Liver (tissue), 9 donors: ENCODE measurements around the gene NUDT13. TPM values are rescaled to one million over a fixed set of nuclear protein-coding genes. Genes with fewer than 3 reads are reported as not detected.

Experiments
- DNase-seq: peaks from one replicate; pipeline ENCODE4 v3.0.0-alpha.2; 2017; ENCODE audit warnings: low spot score
- H3K27ac ChIP-seq, 2 donors: one replicate each; pipeline ENCODE4 v1.7.0; 2013; ENCODE audit warnings: inconsistent platforms in 2 of 2, low read length in 2 of 2, control low read depth in 1 of 2, low read depth in 1 of 2, mild to moderate bottlenecking in 1 of 2
- H3K27me3 ChIP-seq, 4 donors: one replicate each; pipeline versions ENCODE4 v1.6.1 to v1.7.0; 2013; ENCODE audit warnings: low read length in 3 of 4, inconsistent platforms in 1 of 4, mild to moderate bottlenecking in 1 of 4, moderate library complexity in 1 of 4; ENCODE audit not compliant: control insufficient read depth in 4 of 4, insufficient read depth in 4 of 4
- H3K36me3 ChIP-seq, 4 donors: one replicate each; pipeline versions ENCODE4 v1.6.1 to v1.7.0; 2013; ENCODE audit warnings: low read length in 3 of 4, mild to moderate bottlenecking in 3 of 4, low read depth in 1 of 4, moderate library complexity in 1 of 4; ENCODE audit not compliant: control insufficient read depth in 4 of 4, insufficient read depth in 3 of 4
- H3K4me1 ChIP-seq, 4 donors: one replicate each; pipeline versions ENCODE4 v1.6.1 to v1.7.0; 2013; ENCODE audit warnings: low read length in 3 of 4, mild to moderate bottlenecking in 3 of 4, moderate library complexity in 1 of 4; ENCODE audit not compliant: control insufficient read depth in 4 of 4, insufficient read depth in 4 of 4
- H3K4me3 ChIP-seq, 3 donors: one replicate each; pipeline versions ENCODE4 v1.6.1 to v1.7.0; 2013; ENCODE audit warnings: low read length in 3 of 3, control low read depth in 1 of 3, low read depth in 1 of 3, mild to moderate bottlenecking in 1 of 3
- H3K9ac ChIP-seq, 2 donors: one replicate each; pipeline ENCODE4 v1.7.0; 2013; ENCODE audit warnings: low read length in 2 of 2, mild to moderate bottlenecking in 2 of 2, moderate library complexity in 2 of 2, control low read depth in 1 of 2, low read depth in 1 of 2
- H3K9me3 ChIP-seq, 4 donors: one replicate each; pipeline versions ENCODE4 v1.6.1 to v1.7.0; 2013; ENCODE audit warnings: low read length in 3 of 4; ENCODE audit not compliant: control insufficient read depth in 4 of 4
- EGR1 ChIP-seq, 2 donors: IDR thresholded peaks; 2 replicates each; pipeline ENCODE4 v1.6.1; 2016 to 2018; ENCODE audit warnings: antibody characterized with exemption in 2 of 2, low read depth in 2 of 2
- FOXA1 ChIP-seq: IDR thresholded peaks from 2 replicates; pipeline ENCODE4 v1.6.1; 2016; ENCODE audit warnings: antibody characterized with exemption
- FOXA2 ChIP-seq: IDR thresholded peaks from 2 replicates; pipeline ENCODE4 v1.6.1; 2016; ENCODE audit warnings: antibody characterized with exemption
- GABPA ChIP-seq, 2 donors: IDR thresholded peaks in 1 of 2; conservative IDR thresholded peaks in 1 of 2; 2 replicates each; pipeline ENCODE4 v1.6.1; 2016; ENCODE audit warnings: antibody characterized with exemption in 2 of 2, mild to moderate bottlenecking in 1 of 2, moderate library complexity in 1 of 2
- HNF4A ChIP-seq, 2 donors: conservative IDR thresholded peaks; 2 replicates each; pipeline ENCODE4 v1.6.1; 2016; ENCODE audit warnings: antibody characterized with exemption in 2 of 2, mild to moderate bottlenecking in 2 of 2
- HNF4G ChIP-seq: IDR thresholded peaks from 2 replicates; pipeline ENCODE4 v1.6.1; 2016; ENCODE audit warnings: antibody characterized with exemption
- JUND ChIP-seq, 2 donors: IDR thresholded peaks; 2 replicates each; pipeline ENCODE4 v1.6.1; 2016; ENCODE audit warnings: antibody characterized with exemption in 2 of 2
- NR2F2 ChIP-seq: IDR thresholded peaks from 2 replicates; pipeline ENCODE4 v1.6.1; 2016; ENCODE audit warnings: antibody characterized with exemption
- RAD21 ChIP-seq, 2 donors: IDR thresholded peaks; 2 replicates each; pipeline ENCODE4 v1.6.1; 2016; ENCODE audit warnings: antibody characterized with exemption in 2 of 2, mild to moderate bottlenecking in 2 of 2
- RXRA ChIP-seq, 2 donors: IDR thresholded peaks; 2 replicates each; pipeline ENCODE4 v1.6.1; 2017 to 2018; ENCODE audit warnings: antibody characterized with exemption in 2 of 2, mild to moderate bottlenecking in 1 of 2
- SP1 ChIP-seq: IDR thresholded peaks from 2 replicates; pipeline ENCODE4 v1.6.1; 2018; ENCODE audit warnings: antibody characterized with exemption, mild to moderate bottlenecking
- TAF1 ChIP-seq: conservative IDR thresholded peaks from 2 replicates; pipeline ENCODE4 v1.6.1; 2016; ENCODE audit warnings: antibody characterized with exemption, mild to moderate bottlenecking
- YY1 ChIP-seq: IDR thresholded peaks from 2 replicates; pipeline ENCODE4 v1.6.1; 2016; ENCODE audit warnings: antibody characterized with exemption, mild to moderate bottlenecking
- WGBS: extraction: QIAGEN DNeasy Blood & Tissue Kit; methylation state at CpG from one replicate; pipeline ENCODE4 v1.1.7; 2013; 5-methylcytosine and 5-hydroxymethylcytosine counted together
- polyA plus RNA-seq, 2 donors: library from polyadenylated mRNA; stranded (reverse) in 1 of 2; unstranded in 1 of 2; fragments of 200-250 nt in 1 of 2; fragments of >200 nt in 1 of 2; fragmentation: Nextera tagmentation in 1 of 2; extraction: Ambion mirVana in 1 of 2; gene quantifications; one replicate each; pipeline versions ENCODE4 v1.2.1 to v1.2.3, GENCODE V29; 2013 to 2015
- total RNA-seq, 2 donors: library from RNA; depleted of rRNA; stranded (reverse); fragments of >200 nt; gene quantifications; one replicate each; pipeline ENCODE4 v1.2.3, GENCODE V29; 2014
- TF ChIP-seq, protein P1 (sequence below): IDR thresholded peaks from 2 replicates; pipeline ENCODE4 v1.6.1; 2016; ENCODE audit warnings: antibody characterized with exemption
- TF ChIP-seq, protein P2 (sequence below): IDR thresholded peaks from 2 replicates; pipeline ENCODE4 v1.6.1; 2016; ENCODE audit warnings: antibody characterized with exemption
- TF ChIP-seq, protein P3 (sequence below): IDR thresholded peaks from 2 replicates; pipeline ENCODE4 v1.6.1; 2016; ENCODE audit warnings: antibody characterized with exemption
- donor health status: healthy.
- donor health status: healthy.
- donor health status: healthy.
- donor health status: healthy.
- donor health status: healthy.

The NUDT13 gene
- total and polyA plus RNA-seq, 4 donors, result 0.60 to 4.0 (median 2.4) TPM

DNA sequence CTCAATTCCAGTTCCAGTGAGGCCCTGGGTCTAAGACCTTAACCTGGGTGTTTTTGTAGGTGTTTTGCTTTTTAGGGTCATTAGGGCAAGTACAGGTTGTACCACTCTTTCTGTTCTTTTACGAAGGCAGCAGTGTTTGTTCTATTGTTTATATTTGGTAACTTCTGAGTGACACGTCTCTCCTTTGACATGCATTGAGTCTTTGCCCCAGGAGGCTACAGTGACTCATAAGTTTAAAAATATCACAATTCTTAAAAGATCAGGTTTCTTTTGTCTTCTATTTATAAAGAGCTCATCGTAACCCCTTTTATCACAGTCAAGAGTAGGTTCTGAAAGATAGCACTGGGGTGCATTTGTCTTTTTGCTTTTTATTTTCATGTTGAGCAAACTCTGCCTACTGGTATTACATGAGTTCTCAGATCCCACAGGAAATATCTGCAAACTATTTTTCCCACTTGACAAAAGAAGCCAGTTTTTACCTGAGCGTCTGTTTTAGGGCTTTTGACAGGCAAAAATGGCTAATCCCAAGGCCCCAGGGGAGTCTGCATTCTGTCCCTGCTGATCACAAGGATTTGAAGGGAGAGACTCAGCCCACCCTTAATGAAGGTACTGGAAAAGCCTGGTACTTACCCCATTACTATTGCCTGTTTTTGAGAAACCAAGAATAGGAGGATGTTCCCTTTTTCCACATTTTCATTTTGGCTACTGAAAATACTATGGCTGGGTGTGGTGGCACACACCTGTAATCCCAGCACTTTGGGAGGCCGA, 7.9 kb downstream of the NUDT13 start:
- H3K27me3 ChIP-seq, result no peaks in the 10 kb centered on the region
- WGBS, result 47% methylated on average over 5 of the region's 5 CpGs
- TF ChIP-seq HNF4A (conservative IDR thresholded peaks at IDR 0.05) (peak; percentile 61 to 73), SP1 (peak; percentile 54), GABPA (IDR thresholded peaks at IDR 0.05 in 1 of 2, conservative IDR thresholded peaks at IDR 0.05 in 1 of 2) (no peak), NR2F2 (peak; percentile 26), RXRA (IDR thresholded peaks at IDR 0.05) (peak; percentile 66 to 69), JUND (IDR thresholded peaks at IDR 0.05) (peak; percentile 34 to 62), HNF4G (no peak)
- TF ChIP-seq, protein P1, sequence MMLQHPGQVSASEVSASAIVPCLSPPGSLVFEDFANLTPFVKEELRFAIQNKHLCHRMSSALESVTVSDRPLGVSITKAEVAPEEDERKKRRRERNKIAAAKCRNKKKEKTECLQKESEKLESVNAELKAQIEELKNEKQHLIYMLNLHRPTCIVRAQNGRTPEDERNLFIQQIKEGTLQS, result no peak

DNA sequence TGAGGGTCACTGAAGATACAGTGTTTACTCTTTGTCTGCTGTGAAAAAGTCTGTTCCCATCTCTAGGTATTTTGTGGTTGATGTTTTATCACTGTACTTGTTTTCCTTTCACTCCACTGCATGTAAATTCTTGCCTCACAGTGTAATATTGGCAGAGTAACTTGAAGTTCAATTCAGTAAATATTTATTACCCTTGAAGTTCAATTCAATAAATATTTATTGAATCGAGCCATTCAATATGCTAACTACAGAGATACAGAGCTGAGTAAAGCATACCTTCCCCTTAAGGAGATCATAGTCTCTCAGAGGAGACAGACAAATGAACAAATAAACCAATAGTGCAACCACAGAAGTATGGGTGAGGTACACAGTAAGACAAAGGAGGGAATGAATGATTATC, 9.2 kb downstream of the NUDT13 start:
- Histone ChIP-seq H3K27ac (peak overlapping the region; percentile 57 to 85), H3K9me3 (no peaks in the 10 kb centered on the region), H3K36me3 (peaks cover 0 to 8% (median 2%) of the 10 kb centered on the region in 4 donors), H3K4me3 (no peak overlapping the region), H3K4me1 (peaks cover 13 to 28% (median 20%) of the 10 kb centered on the region in 4 donors), H3K9ac (peak overlapping the region in 1 of 2 donors; percentile 38), H3K27me3 (no peaks in the 10 kb centered on the region)
- 33% methylated on average over 1 of the region's 1 CpG for WGBS
- TF ChIP-seq TAF1, result no peak
- TF ChIP-seq HNF4A (conservative IDR thresholded peaks at IDR 0.05), result peak in 1 of 2 donors; percentile 45
- TF ChIP-seq, protein P2, sequence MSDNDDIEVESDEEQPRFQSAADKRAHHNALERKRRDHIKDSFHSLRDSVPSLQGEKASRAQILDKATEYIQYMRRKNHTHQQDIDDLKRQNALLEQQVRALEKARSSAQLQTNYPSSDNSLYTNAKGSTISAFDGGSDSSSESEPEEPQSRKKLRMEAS, result peak; percentile 31
- TF ChIP-seq EGR1 (IDR thresholded peaks at IDR 0.05; ENCODE audit: low read depth in 2 of 2), result no peak
- TF ChIP-seq NR2F2, result no peak
- no peak for TF ChIP-seq JUND (IDR thresholded peaks at IDR 0.05)
- TF ChIP-seq, protein P3, sequence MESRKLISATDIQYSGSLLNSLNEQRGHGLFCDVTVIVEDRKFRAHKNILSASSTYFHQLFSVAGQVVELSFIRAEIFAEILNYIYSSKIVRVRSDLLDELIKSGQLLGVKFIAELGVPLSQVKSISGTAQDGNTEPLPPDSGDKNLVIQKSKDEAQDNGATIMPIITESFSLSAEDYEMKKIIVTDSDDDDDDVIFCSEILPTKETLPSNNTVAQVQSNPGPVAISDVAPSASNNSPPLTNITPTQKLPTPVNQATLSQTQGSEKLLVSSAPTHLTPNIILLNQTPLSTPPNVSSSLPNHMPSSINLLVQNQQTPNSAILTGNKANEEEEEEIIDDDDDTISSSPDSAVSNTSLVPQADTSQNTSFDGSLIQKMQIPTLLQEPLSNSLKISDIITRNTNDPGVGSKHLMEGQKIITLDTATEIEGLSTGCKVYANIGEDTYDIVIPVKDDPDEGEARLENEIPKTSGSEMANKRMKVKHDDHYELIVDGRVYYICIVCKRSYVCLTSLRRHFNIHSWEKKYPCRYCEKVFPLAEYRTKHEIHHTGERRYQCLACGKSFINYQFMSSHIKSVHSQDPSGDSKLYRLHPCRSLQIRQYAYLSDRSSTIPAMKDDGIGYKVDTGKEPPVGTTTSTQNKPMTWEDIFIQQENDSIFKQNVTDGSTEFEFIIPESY, result peak; percentile 18
- TF ChIP-seq RXRA (IDR thresholded peaks at IDR 0.05), result peak in 1 of 2 donors; percentile 35
- TF ChIP-seq FOXA2, result peak; percentile 25
- TF ChIP-seq YY1, result no peak
- no peak for TF ChIP-seq RAD21 (IDR thresholded peaks at IDR 0.05)
- DNase-seq, result no peak

More for the DNA sequence above, 7.9 kb downstream of the NUDT13 start:
- Histone ChIP-seq H3K27ac (peak overlapping the region; percentile 22 to 85), H3K9me3 (no peaks in the 10 kb centered on the region), H3K9ac (peak overlapping the region in 1 of 2 donors; percentile 39), H3K36me3 (peaks cover 0 to 3% (median under 1%) of the 10 kb centered on the region in 4 donors), H3K4me1 (peaks cover 13 to 28% (median 20%) of the 10 kb centered on the region in 4 donors), H3K4me3 (no peak overlapping the region)
- no peak for DNase-seq

DNA sequence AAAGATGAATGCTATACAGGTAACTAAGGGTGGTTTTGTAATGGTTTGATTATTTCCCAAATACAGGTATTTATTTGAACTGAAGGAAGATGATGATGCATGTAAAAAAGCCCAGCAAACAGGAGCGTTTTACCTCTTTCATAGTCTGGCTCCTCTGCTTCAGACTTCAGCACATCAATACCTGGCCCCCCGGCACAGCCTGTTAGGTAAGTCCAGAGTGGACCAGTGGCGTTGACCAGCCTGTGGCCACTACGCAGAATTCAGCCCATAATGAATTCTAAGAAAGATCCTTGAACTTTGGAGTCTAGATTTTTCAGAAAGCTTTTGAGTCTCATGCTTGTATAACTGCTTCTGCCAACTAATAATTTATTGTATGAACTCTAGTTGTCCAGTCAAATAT, 9.7 kb downstream of the NUDT13 start:
- Histone ChIP-seq H3K9me3 (no peaks in the 10 kb centered on the region), H3K27ac (peak overlapping the region; percentile 57 to 85), H3K27me3 (no peaks in the 10 kb centered on the region), H3K4me1 (peaks cover 13 to 28% (median 20%) of the 10 kb centered on the region in 4 donors), H3K9ac (peak overlapping the region in 1 of 2 donors; percentile 38), H3K36me3 (peaks cover 1 to 9% (median 3%) of the 10 kb centered on the region in 4 donors), H3K4me3 (no peak overlapping the region)
- TF ChIP-seq EGR1 (IDR thresholded peaks at IDR 0.05; ENCODE audit: low read depth in 2 of 2), result no peak
- TF ChIP-seq HNF4A (conservative IDR thresholded peaks at IDR 0.05), result peak in 1 of 2 donors; percentile 40
- TF ChIP-seq FOXA1, result no peak
- TF ChIP-seq, protein P1, result no peak
- no peak for TF ChIP-seq FOXA2
- no peak for TF ChIP-seq JUND (IDR thresholded peaks at IDR 0.05)
- WGBS, result 41% methylated on average over 4 of the region's 4 CpGs
- no peak for DNase-seq
